Prostate gland (tissue), 2 donors: ENCODE results near the gene KCNC1.

ENCODE experiments used
- POLR2A ChIP-seq: fragments of 450-650 bp; IDR thresholded peaks from one replicate; pipeline ENCODE4 v1.6.1; 2016; ENCODE audit warnings: antibody characterized with exemption, mild to moderate bottlenecking
- TF ChIP-seq, protein P1 (sequence below), 4 experiments: fragments of 200-600 bp in 2 of 4; fragments of 450-650 bp in 2 of 4; sonication (generic) in 2 of 4; IDR thresholded peaks; 1 replicate in 3 of 4; 2 replicates in 1 of 4; pipeline ENCODE4 v1.5.1; 2016 to 2019; ENCODE audit warnings: antibody characterized with exemption in 4 of 4, mild to moderate bottlenecking in 2 of 4, moderate library complexity in 2 of 4

DNA sequence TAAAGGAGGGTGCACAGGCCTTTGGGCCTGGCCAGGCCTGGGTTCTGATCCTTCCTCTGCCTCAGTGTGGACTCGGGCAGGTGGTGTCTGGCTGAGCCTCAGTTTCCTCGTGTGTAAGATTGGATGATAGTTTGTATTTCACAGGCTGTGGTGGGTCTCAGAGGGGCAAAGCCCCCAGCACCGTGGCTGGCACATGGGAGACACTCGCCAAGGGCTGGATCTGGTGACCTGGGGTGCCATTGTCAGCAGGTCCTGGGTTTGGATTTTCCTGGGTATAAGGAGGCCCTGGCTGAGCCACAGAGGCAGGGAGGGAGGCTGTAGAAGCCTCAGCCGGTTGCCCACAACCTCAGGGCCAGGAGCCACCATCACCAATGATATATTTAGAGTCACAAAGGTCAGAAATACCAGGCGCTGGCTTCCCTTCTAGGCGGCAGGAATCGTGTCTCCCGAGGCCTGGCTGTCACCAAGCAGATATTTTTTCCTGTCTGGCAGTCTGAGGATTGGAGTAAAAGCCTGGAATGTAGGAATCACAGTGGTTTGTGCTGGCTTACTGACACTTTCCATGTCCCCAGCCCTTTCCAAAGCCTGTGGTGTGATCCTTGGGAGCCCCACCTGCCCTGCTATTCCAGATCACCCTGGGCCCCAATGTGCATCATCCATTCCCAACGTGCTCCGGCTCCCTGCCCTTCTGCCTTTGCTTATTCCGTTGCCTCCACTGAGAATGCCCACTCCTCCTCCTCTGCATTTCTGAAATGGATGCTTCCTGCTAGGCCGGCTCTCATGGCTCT, 15.6 kb downstream of the KCNC1 start:
- TF ChIP-seq, protein P1, sequence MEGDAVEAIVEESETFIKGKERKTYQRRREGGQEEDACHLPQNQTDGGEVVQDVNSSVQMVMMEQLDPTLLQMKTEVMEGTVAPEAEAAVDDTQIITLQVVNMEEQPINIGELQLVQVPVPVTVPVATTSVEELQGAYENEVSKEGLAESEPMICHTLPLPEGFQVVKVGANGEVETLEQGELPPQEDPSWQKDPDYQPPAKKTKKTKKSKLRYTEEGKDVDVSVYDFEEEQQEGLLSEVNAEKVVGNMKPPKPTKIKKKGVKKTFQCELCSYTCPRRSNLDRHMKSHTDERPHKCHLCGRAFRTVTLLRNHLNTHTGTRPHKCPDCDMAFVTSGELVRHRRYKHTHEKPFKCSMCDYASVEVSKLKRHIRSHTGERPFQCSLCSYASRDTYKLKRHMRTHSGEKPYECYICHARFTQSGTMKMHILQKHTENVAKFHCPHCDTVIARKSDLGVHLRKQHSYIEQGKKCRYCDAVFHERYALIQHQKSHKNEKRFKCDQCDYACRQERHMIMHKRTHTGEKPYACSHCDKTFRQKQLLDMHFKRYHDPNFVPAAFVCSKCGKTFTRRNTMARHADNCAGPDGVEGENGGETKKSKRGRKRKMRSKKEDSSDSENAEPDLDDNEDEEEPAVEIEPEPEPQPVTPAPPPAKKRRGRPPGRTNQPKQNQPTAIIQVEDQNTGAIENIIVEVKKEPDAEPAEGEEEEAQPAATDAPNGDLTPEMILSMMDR (IDR thresholded peaks at IDR 0.05): no peak
- no peak for TF ChIP-seq POLR2A
